Femur (tissue), 1 donor: ENCODE results near the gene CCNY.
A peak's percentile ranks its signal among the peaks of the same experiment; 100 is the strongest.

Source experiments
- DNase-seq: peaks from one replicate; pipeline ENCODE4 v3.0.0-alpha.2; 2017

CCNY gene

GRCh38 chr10:35356725-35357092 is 20.4 kb downstream of the CCNY start:
- DNase-seq: no peak

GRCh38 chr10:35359056-35359455 is 22.7 kb downstream of the CCNY start:
- no peak for DNase-seq

GRCh38 chr10:35359873-35360272 is 23.6 kb downstream of the CCNY start:
- DNase-seq: no peak

- no peak for DNase-seq
Observed at GRCh38 chr10:35362701-35363350, 26.5 kb downstream of the CCNY start.

- no peak for DNase-seq
Observed at GRCh38 chr10:35363587-35363986, 27.3 kb downstream of the CCNY start.

GRCh38 chr10:35364808-35365207 is 28.5 kb downstream of the CCNY start:
- DNase-seq: no peak

- no peak for DNase-seq
Observed at GRCh38 chr10:35365994-35366393, 29.7 kb downstream of the CCNY start.

GRCh38 chr10:35367107-35367859 is 31.0 kb downstream of the CCNY start:
- no peak for DNase-seq

GRCh38 chr10:35367982-35368381 is 31.7 kb downstream of the CCNY start:
- DNase-seq: no peak

GRCh38 chr10:35368485-35369048 is 32.3 kb downstream of the CCNY start:
- no peak for DNase-seq

- no peak for DNase-seq
Observed at GRCh38 chr10:35369049-35369611, 32.8 kb downstream of the CCNY start.

GRCh38 chr10:35371731-35372130 is 35.4 kb downstream of the CCNY start:
- DNase-seq: no peak

- DNase-seq: no peak
Observed at GRCh38 chr10:35372329-35372728, 36.0 kb downstream of the CCNY start.

- no peak for DNase-seq
Observed at GRCh38 chr10:35375091-35375765, 38.9 kb downstream of the CCNY start.

GRCh38 chr10:35377050-35377728 is 40.9 kb downstream of the CCNY start:
- no peak for DNase-seq

GRCh38 chr10:35378541-35379210 is 42.4 kb downstream of the CCNY start:
- DNase-seq: no peak

- peak; percentile 74 for DNase-seq
Observed at GRCh38 chr10:35379226-35380137, 43.2 kb downstream of the CCNY start.

- no peak for DNase-seq
Observed at GRCh38 chr10:35382096-35382495, 45.8 kb downstream of the CCNY start.

- no peak for DNase-seq
Observed at GRCh38 chr10:35384265-35384868, 48.1 kb downstream of the CCNY start.

GRCh38 chr10:35386594-35387174 is 50.4 kb downstream of the CCNY start:
- DNase-seq: no peak
